Measurements from ENCODE around the gene SORCS1.
A peak's percentile ranks its signal among the peaks of the same experiment; 100 is the strongest.

Gene SORCS1

DNA sequence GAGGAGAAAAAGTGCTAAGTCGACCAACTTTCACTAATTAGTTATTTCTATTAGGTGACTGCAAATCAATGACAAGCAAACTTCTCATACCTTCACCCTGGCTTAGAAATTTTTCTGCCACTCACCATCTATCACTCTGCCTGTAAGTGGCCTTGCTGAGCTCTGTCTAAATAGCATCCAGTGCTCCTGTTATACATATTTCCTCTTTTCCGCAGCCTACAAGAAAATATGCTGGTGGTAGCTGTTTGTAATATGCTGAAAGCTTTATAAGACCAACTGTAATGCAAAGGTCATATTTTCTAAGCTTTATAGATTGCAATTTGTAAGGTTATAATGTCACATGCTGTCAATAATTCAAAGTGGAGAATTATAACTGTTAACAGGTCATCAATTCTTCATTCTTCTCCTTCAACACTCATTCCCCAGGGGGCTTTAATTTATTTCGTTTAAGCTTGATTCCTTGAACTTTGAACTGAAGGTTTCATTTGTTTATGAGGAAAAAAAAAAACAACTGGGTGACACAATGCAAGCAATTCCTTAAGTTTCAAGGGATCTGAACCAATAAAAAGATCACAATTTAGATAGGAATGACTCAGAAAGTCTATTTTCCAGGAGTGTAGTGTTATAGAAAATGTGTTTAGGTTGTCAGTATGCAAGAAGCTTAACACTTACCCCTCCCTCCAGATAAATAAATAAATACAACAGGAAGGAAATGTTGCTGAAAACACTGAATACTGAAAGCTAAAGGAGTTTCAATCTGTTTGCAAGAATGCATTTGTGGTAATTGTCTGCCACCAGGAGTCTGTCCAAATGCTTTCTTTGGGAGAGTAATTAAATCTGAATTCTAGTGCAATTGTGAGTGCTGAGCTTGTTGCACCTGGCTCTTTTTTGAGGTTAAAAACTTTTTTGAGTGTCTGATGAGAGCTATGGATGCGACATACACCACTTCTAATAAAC lies 183.7 kb downstream of the SORCS1 start:
- no peak for TF ChIP-seq CTCF (conservative IDR thresholded peaks at IDR 0.05; ENCODE audit: low read depth, low read length)
- no peak overlapping the region for H3K4me3 ChIP-seq (ENCODE audit: low read length)
- DNase-seq (ENCODE audit: low read depth) = no peak

- H3K4me3 ChIP-seq (ENCODE audit: low read length) = no peak overlapping the region
- DNase-seq (ENCODE audit: low read depth) = no peak
- no peak for TF ChIP-seq CTCF (conservative IDR thresholded peaks at IDR 0.05; ENCODE audit: low read depth, low read length)
These were observed 185.8 kb downstream of the SORCS1 start for GRCh38 chr10:106978756-106979155.

GRCh38 chr10:106973716-106974115 lies 190.8 kb downstream of the SORCS1 start:
- no peak for DNase-seq (ENCODE audit: low read depth)
- no peak for TF ChIP-seq CTCF (conservative IDR thresholded peaks at IDR 0.05; ENCODE audit: low read depth, low read length)
- H3K4me3 ChIP-seq (ENCODE audit: low read length) = no peak overlapping the region

GRCh38 chr10:106973288-106973687 lies 191.2 kb downstream of the SORCS1 start:
- TF ChIP-seq CTCF (conservative IDR thresholded peaks at IDR 0.05; ENCODE audit: low read depth, low read length) = no peak
- no peak for DNase-seq (ENCODE audit: low read depth)
- no peak overlapping the region for H3K4me3 ChIP-seq (ENCODE audit: low read length)

- no peak for DNase-seq (ENCODE audit: low read depth)
- H3K4me3 ChIP-seq (ENCODE audit: low read length) = no peak overlapping the region
- TF ChIP-seq CTCF (conservative IDR thresholded peaks at IDR 0.05; ENCODE audit: low read depth, low read length) = no peak
These were observed 192.1 kb downstream of the SORCS1 start for GRCh38 chr10:106972381-106972780.

GRCh38 chr10:106971411-106971831 lies 193.1 kb downstream of the SORCS1 start:
- no peak for TF ChIP-seq CTCF (conservative IDR thresholded peaks at IDR 0.05; ENCODE audit: low read depth, low read length)
- peak; percentile 9 for DNase-seq (ENCODE audit: low read depth)
- no peak overlapping the region for H3K4me3 ChIP-seq (ENCODE audit: low read length)

DNA sequence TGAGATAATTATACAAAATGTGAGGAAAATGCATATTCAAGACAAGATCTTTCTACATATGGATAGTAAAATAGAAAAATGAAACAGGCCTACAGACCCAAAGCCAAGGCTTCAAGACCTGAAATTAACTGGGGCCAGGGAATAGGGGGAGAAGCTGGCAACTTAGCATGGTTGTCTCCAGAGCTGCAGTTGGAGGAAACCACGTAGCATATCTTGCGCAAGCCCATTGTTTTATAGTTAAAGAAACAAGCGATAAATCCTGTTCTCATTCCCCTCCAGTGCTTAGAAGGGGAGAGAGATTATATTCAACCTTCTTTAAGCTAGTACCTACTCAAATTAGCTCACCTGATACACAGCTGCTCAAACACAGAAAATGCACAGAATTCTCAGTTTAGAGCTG lies 197.1 kb downstream of the SORCS1 start:
- no peak for DNase-seq (ENCODE audit: low read depth)
- TF ChIP-seq CTCF (conservative IDR thresholded peaks at IDR 0.05; ENCODE audit: low read depth, low read length) = no peak
- H3K4me3 ChIP-seq (ENCODE audit: low read length) = no peak overlapping the region

All from retinal pigment epithelial cell (primary cell).